ENCODE data around the gene FAS.
A peak's percentile ranks its signal among the peaks of the same experiment; 100 is the strongest.

Gene FAS

DNA sequence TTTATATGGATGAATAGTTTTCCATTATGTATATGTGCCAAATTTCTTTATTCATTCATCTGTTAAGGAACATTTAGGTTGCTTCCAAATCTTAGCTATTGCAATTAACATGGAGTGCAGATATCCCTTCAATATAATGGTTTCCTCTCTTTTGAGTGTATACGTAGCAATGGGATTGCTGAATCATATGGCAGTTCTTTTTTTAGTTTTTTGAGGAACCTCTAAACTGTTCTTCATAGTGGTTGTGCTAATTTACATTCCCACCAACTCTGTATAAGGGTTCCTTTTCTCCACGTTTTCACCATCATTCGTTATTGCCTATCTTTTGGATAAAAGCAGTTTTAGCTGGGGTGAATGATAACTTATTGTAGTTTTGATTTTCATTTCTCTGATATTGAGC lies 46.5 kb downstream of the FAS start:
- no peak for DNase-seq (ENCODE audit: low spot score)

DNA sequence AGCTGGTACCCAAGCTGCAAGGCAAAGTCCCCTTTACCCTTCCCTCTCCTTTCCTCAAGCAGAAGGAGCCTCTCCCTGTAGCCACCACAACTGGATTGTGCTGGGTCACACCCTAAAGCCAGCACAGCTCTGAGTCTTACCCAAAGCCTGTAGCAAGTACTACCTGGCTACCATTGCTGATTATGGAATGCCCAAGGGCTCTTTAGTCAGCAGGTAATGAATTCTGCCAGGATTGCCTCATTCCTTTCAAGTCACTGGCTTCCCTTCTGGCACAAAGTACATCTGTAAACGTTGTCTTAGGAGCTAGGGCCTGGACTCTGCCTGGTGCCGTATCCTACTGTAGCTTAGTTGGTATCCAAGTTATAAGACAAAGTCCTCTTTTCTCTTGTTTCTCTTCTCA lies 52.0 kb downstream of the FAS start:
- DNase-seq (ENCODE audit: low spot score) = no peak

DNA sequence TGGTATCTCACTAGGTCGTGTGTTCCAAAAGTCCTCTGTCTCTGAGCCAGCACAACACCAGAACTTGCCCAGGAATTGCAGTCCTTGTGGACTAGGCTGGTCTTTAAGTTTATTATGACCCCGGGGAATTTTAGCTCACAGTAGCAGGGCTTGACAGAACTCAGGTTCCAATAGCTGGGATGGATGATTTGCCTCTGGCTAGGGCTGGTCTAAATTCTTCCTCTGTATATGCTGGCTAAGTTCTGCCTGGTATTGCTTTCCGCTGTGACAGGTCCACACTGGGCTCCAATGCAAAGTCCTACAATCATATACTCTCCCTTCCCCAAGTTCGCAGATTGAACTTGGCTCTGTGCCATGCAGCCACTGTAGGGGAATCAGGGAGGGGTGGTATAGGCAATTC lies 52.5 kb downstream of the FAS start:
- DNase-seq (ENCODE audit: low spot score) = no peak

DNA sequence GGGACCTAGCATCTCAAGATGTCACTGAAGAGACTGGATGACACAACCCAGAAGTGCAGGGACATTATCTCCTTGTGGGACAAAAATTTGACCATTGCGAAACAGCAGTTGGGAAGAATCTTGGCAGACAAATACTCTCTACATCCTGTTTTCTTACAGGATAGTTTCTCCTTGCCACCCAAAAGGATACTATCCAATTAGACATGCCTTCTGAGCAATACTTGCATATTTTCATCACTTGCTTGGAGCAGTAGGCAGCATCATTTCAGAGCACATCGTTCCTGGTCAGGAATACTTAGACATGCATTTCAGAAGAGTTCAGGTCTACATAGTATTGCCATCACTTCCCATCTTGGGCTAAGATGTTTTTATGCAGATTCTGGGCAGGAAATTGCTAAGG lies 56.8 kb downstream of the FAS start:
- no peak for DNase-seq (ENCODE audit: low spot score)

DNA sequence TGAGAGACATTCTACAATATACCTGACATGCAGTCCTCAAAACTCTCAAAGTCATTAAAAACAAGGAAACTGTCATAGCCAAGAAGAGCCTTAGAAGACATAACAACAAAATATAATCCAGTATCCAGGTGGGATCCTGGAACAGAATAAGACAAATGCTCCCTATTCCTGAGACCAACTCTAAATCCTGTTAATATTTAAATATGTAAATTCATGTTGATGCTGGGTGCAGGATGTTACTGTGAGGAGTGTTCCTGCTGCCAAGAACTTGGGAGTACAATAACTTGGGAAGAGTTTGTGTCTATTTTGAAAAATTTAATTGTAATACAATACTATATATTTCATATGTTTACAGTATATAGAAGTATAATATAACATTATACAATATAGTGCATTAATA lies 61.0 kb downstream of the FAS start:
- DNase-seq (ENCODE audit: low spot score) = no peak

DNA sequence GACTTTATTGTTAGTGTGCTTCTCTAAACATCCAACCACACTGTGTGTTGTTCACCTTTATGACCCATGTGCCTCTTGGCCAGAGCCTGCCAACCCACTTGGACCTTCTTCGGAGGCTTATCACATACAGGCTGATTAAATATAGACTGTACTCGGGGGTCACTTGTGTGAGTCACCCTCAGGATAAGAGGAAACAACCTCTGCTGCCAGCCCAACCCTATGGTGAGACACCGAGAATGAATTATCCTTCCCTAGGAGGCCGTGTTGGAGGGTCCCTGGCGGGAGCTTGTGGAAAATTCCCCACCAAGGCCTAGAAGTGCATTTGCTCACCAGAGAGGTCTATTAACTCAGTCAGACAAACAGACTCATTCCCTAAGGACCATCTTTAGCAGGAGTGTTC lies 63.0 kb downstream of the FAS start:
- no peak for DNase-seq (ENCODE audit: low spot score)

DNA sequence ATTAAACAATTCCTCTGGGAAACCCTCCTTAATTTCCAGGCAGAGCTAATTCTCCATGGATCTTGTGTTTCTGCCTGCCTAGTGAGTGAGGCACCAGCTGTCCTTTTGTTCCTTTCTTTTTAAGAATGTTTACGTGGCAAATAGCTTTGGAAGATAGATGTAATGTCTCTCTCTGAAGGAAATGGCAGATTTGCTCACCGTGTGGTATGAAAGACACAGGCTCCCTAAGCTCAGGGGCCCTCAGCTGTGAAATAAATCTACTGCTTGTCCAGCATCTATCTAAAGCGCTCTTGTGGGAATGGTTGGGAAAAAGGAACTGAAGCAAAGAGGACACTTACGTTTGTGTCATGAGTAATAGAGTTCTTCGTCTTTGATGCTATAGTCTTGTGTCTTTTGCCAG lies 64.6 kb downstream of the FAS start:
- DNase-seq (ENCODE audit: low spot score) = no peak

DNA sequence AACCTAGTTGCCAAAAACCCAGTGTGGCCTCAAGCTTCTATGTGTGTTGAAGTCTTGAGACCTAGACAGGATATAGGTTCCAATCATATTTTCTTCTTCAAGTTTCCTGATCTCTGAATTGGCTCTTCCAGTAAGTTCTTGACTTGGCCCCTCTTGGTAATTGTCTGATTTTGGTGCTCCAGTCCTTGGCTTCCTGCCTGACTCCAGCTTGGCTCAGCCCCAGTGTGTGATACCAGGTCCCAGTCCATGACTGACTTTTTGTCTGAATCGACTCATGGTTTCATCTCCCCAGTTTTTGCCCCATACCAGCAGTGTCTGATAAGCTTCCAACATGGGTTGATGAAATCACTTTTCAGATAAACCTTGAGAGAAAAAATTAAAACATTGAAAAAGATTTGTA lies 72.3 kb downstream of the FAS start:
- DNase-seq (ENCODE audit: low spot score) = no peak

DNA sequence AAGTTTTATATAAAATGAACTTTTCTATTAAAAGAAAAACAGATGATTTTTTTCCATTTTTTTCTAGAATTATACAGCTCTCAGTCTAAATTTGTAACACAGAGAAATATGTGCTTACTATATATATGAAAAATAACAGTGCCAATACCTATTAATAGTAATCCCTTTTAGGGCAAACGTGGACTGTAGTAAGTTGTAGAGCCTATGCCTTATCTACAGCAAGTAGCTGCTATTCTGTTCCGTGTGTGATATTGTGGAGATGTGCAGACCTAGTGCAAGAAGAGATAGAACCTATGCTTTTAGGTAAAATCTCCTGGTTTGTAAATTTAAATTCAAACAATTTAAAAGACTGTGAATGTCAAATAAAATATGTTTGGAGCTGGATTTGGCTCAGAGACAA lies 72.9 kb downstream of the FAS start:
- no peak for DNase-seq (ENCODE audit: low spot score)

DNA sequence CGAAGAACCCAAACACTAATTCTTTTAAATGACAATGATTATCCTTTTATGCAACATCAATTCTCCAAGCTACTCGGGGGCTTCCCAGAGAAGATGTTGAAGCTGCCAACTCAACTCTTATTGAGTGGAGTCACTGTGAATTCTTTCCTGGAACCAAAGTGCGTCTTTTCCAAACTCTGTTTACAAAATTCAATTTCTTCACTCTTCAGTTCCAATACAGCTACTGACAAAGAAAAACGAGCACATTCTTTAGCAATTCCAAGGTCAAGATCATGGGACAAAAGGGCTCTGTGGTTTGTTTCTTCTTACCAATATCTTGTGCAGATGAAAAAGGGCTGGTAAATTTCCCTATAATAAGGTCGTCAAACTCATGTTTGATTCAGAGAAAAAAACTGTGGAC lies 74.2 kb downstream of the FAS start:
- peak; percentile 31 for DNase-seq (ENCODE audit: low spot score)

All from globus pallidus (tissue), 1 donor.